K562 (cell line): Measurements from ENCODE around the gene CRABP2. TPM values are rescaled to one million over a fixed set of nuclear protein-coding genes. Genes with fewer than 3 reads are reported as not detected.

Experiments used
- ATAC-seq: fragments of 200-7000 bp; cut with Tn5 transposase; 3 replicates; pipeline ENCODE4 v1.9.1; 2020; ENCODE audit warnings: moderate library complexity
- BruUV-seq: library from RNA; stranded (reverse); fragments of 400-500 nt; replicated peaks from 2 replicates; lab custom pipeline; 2021; lab: Mats Ljungman, UMichigan
- CTCF ChIA-PET: fragments of 300-600 bp; formaldehyde crosslinking; extraction: SDS; loops from one replicate; lab custom pipeline; 2021; ENCODE audit warnings: low intra/inter-chr PET ratio; lab: Yijun Ruan, JAX
- POLR2A ChIA-PET: fragments of 300-600, 350-650 bp; sonication (Branson Sonifier 250); formaldehyde crosslinking; extraction: SDS; loops from one replicate; lab custom pipeline; 2021; ENCODE audit warnings: antibody characterized with exemption, inconsistent platforms; lab: Yijun Ruan, JAX
- DNase-seq, 4 experiments: peaks; one replicate each; pipeline versions ENCODE4 v3.0.0 to v3.0.0-alpha.2; 2011 to 2018; ENCODE audit warnings: low spot score in 3 of 4, mixed read lengths in 3 of 4; ENCODE audit errors: extremely low read depth in 1 of 4
- FAIRE-seq: peaks from 2 replicates; lab custom pipeline; 2011; peaks lifted over from hg19 to GRCh38; lab: Jason Lieb, UNC
- H2AFZ ChIP-seq: 2 replicates; pipeline ENCODE4 v1.6.0; 2011; ENCODE audit warnings: low read depth, low read length, control low read depth, inconsistent platforms
- H3K27ac ChIP-seq: fragments of 200-600 bp; 3 replicates; pipeline ENCODE4 v1.8.0; 2011; ENCODE audit warnings: low read depth, mild to moderate bottlenecking, control low read depth, inconsistent platforms, low read length, moderate library complexity, mixed read lengths; ENCODE audit errors: extremely low read depth
- H3K27me3 ChIP-seq, 2 experiments: fragments of 300-600 bp in 1 of 2; 2 replicates in 1 of 2; 3 replicates in 1 of 2; pipeline versions ENCODE4 v1.6.0 to v1.8.0; 2011; ENCODE audit warnings: inconsistent platforms in 2 of 2, low read length in 2 of 2, mild to moderate bottlenecking in 1 of 2, mixed read lengths in 1 of 2, moderate library complexity in 1 of 2; ENCODE audit not compliant: control insufficient read depth in 2 of 2, insufficient read depth in 2 of 2
- H3K36me3 ChIP-seq: fragments of 300-600 bp; 3 replicates; pipeline ENCODE4 v1.8.0; 2011; ENCODE audit warnings: mild to moderate bottlenecking, low read length, inconsistent platforms; ENCODE audit not compliant: control insufficient read depth, insufficient read depth
- H3K4me1 ChIP-seq, 2 experiments: fragments of 200-600 bp in 1 of 2; replicated peaks in 1 of 2; 2 replicates in 1 of 2; 3 replicates in 1 of 2; pipeline versions ENCODE4 v1.5.1 to v1.8.0; 2011; ENCODE audit warnings: inconsistent platforms in 2 of 2, low read length in 2 of 2, mild to moderate bottlenecking in 1 of 2, mixed read lengths in 1 of 2, moderate library complexity in 1 of 2; ENCODE audit not compliant: control insufficient read depth in 2 of 2, insufficient read depth in 2 of 2
- H3K4me2 ChIP-seq: 2 replicates; pipeline ENCODE4 v1.6.1; 2011; ENCODE audit warnings: low read length, control low read depth, inconsistent platforms, mixed read lengths; ENCODE audit not compliant: insufficient read depth
- H3K4me3 ChIP-seq: fragments of 200-600 bp; sonication (generic), shearing (Covaris generic); 2 replicates; pipeline ENCODE4 v1.5.1; 2016; ENCODE audit warnings: control low read depth, inconsistent platforms
- H3K79me2 ChIP-seq: fragments of 200-600 bp; 3 replicates; pipeline ENCODE4 v1.8.0; 2011; ENCODE audit warnings: low read length, inconsistent platforms; ENCODE audit not compliant: control insufficient read depth, insufficient read depth
- H3K9ac ChIP-seq, 2 experiments: 2 replicates each; pipeline versions ENCODE4 v1.6.0 to v1.6.1; 2011; ENCODE audit warnings: low read depth in 2 of 2, low read length in 2 of 2, control low read depth in 1 of 2, inconsistent platforms in 1 of 2, mild to moderate bottlenecking in 1 of 2, mixed read lengths in 1 of 2; ENCODE audit not compliant: insufficient read depth in 1 of 2
- H3K9me1 ChIP-seq: one replicate; pipeline ENCODE4 v1.6.0; 2011; ENCODE audit warnings: inconsistent platforms, mild to moderate bottlenecking, low read length, moderate library complexity; ENCODE audit not compliant: control insufficient read depth, insufficient read depth
- H3K9me3 ChIP-seq: replicated peaks from 2 replicates; pipeline ENCODE4 v1.5.1; 2011; ENCODE audit warnings: low read depth, low read length, inconsistent platforms; ENCODE audit not compliant: control insufficient read depth, insufficient read depth
- H4K20me1 ChIP-seq: replicated peaks from 2 replicates; pipeline ENCODE4 v1.6.1; 2011; ENCODE audit warnings: low read length, inconsistent platforms, mixed read lengths; ENCODE audit not compliant: control insufficient read depth, insufficient read depth
- ETV5 ChIP-seq: sonication (generic); formaldehyde crosslinking; IDR thresholded peaks from 2 replicates; pipeline ENCODE4 v1.4.0; 2020; ENCODE audit warnings: low read depth, mild to moderate bottlenecking, missing genetic modification reagents
- WGBS: fragments of 100-300 bp; shearing (Covaris generic); methylation state at CpG from one replicate; pipeline ENCODE4 v1.1.6; 2016; ENCODE audit warnings: low coverage, mixed read lengths; ENCODE audit not compliant: insufficient coverage; ENCODE audit errors: missing lambda C conversion rate; 5-methylcytosine and 5-hydroxymethylcytosine counted together
- in situ Hi-C: fragments of 300-500 bp; cut with MboI; formaldehyde crosslinking; loops from 4 replicates; pipeline ENCODE4 v1.15.0; 2018; ENCODE audit warnings: inconsistent platforms, mixed read lengths
- intact Hi-C: fragments of 100-400 bp; cut with micrococcal nuclease; formaldehyde crosslinking; loops from 2 replicates; pipeline ENCODE4 v1.14.2; 2022
- polyA plus RNA-seq, 8 experiments: library from polyadenylated mRNA; depleted of rRNA in 4 of 8; stranded (reverse) in 5 of 8; unstranded in 3 of 8; fragments of >200 nt; fragmentation: Nextera tagmentation in 2 of 8; fragmentation: Illumina TruSeq in 1 of 8; extraction: Ambion mirVana in 2 of 8; extraction: Trizol in 1 of 8; gene quantifications; 2 replicates each; pipeline versions ENCODE4 v1.2.1 to v1.2.3, GENCODE V29; 2011 to 2014; ENCODE audit warnings: inconsistent platforms in 1 of 8, missing spikeins in 1 of 8
- total RNA-seq, 7 experiments: library from RNA; depleted of rRNA in 6 of 7; stranded (reverse); fragments of >200 nt in 6 of 7; fragmentation: Illumina TruSeq in 2 of 7; extraction: Trizol in 2 of 7; gene quantifications; 2 replicates each; pipeline versions ENCODE4 v1.2.1 to v1.2.3, GENCODE V29; 2011 to 2021; ENCODE audit warnings: low replicate concordance in 1 of 7
- TF ChIP-seq, protein P1 (sequence below), 2 experiments: fragments of 450-650 bp; formaldehyde crosslinking in 1 of 2; IDR thresholded peaks; 2 replicates each; pipeline versions ENCODE4 v1.4.0 to v1.6.1; 2014 to 2020; ENCODE audit warnings: mild to moderate bottlenecking in 2 of 2, borderline replicate concordance in 1 of 2, low read depth in 1 of 2

Gene CRABP2
- total and polyA plus RNA-seq, 9 of the 15 experiments (the other 6 are each of a cell fraction or from before 2014, with no cell fraction given) = 0.30 to 2.5 (median 0.82) TPM

DNA sequence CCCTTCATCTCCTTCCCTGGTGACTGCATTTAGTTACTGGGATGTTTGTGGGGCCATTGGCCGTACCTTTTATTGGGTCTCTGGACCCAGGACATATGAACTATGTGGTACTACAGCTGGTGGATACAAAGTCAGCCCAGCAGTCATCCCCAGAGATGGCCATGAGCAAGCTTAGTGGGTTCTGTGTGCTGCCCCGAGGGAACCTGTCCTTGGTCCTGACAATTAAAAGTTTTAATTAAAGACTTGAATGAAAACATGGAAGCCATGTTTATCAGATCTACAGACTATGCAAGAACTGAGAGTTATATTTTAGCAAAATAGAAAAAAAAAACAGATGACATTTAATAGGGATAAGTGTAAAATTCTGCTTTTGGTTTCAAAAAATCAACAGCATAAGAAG is 25.3 kb downstream of the CRABP2 start:
- no peak overlapping the region for H2AFZ ChIP-seq
- FAIRE-seq (no peak), DNase-seq (no peak), ATAC-seq (no peak)
- ChIA-PET CTCF (interaction anchor here (1.0 to 4.8 kb wide), 2 partner anchors 21 to 47 kb away, joined by 3 to 110 read pairs; no protein-coding TSS in a partner anchor), POLR2A (interaction anchor here (0.7 to 2.3 kb wide), 3 partner anchors 17 to 178 kb away, joined by 3 to 5 read pairs (median 4); no protein-coding TSS in a partner anchor)
- WGBS = 4% methylated on average over 2 of the region's 2 CpGs
- no peaks in the 10 kb centered on the region for H3K9me1 ChIP-seq
- no peaks in the 10 kb centered on the region for H4K20me1 ChIP-seq
- no peak overlapping the region for H3K27ac ChIP-seq
- intact Hi-C loops = no loop called here
- no peaks in the 10 kb centered on the region for H3K36me3 ChIP-seq
- H3K9me3 ChIP-seq = no peaks in the 10 kb centered on the region
- in situ Hi-C loops = no loop called here
- peaks cover 6 to 11% of the 10 kb centered on the region in 2 experiments; a peak in 4 of 5 replicates for H3K27me3 ChIP-seq
- no peak overlapping the region for H3K9ac ChIP-seq
- no TSS peak for BruUV-seq
- no peak overlapping the region for H3K4me2 ChIP-seq
- TF ChIP-seq ETV5 (CRISPR knock-in tag) = no peak
- TF ChIP-seq, protein P1, sequence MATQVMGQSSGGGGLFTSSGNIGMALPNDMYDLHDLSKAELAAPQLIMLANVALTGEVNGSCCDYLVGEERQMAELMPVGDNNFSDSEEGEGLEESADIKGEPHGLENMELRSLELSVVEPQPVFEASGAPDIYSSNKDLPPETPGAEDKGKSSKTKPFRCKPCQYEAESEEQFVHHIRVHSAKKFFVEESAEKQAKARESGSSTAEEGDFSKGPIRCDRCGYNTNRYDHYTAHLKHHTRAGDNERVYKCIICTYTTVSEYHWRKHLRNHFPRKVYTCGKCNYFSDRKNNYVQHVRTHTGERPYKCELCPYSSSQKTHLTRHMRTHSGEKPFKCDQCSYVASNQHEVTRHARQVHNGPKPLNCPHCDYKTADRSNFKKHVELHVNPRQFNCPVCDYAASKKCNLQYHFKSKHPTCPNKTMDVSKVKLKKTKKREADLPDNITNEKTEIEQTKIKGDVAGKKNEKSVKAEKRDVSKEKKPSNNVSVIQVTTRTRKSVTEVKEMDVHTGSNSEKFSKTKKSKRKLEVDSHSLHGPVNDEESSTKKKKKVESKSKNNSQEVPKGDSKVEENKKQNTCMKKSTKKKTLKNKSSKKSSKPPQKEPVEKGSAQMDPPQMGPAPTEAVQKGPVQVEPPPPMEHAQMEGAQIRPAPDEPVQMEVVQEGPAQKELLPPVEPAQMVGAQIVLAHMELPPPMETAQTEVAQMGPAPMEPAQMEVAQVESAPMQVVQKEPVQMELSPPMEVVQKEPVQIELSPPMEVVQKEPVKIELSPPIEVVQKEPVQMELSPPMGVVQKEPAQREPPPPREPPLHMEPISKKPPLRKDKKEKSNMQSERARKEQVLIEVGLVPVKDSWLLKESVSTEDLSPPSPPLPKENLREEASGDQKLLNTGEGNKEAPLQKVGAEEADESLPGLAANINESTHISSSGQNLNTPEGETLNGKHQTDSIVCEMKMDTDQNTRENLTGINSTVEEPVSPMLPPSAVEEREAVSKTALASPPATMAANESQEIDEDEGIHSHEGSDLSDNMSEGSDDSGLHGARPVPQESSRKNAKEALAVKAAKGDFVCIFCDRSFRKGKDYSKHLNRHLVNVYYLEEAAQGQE (IDR thresholded peaks at IDR 0.05; ENCODE audit: borderline replicate concordance) = peak; percentile 56; the same call in 1 of the 2 replicates
- TF ChIP-seq, protein P1 (CRISPR knock-in tag; IDR thresholded peaks at IDR 0.05; ENCODE audit: low read depth) = no peak
- H3K79me2 ChIP-seq = no peaks in the 10 kb centered on the region; the same call in 2 of the 3 replicates
- H3K4me3 ChIP-seq = no peak overlapping the region
- H3K4me1 ChIP-seq = peaks cover 10 to 25% of the 10 kb centered on the region in 2 experiments
